Liver (tissue), 9 donors: Measurements from ENCODE around the gene MTHFS. TPM values are rescaled to one million over a fixed set of nuclear protein-coding genes. Genes with fewer than 3 reads are reported as not detected.

Source experiments
- DNase-seq: peaks from one replicate; pipeline ENCODE4 v3.0.0-alpha.2; 2017; ENCODE audit warnings: low spot score
- H3K27ac ChIP-seq, 2 donors: one replicate each; pipeline ENCODE4 v1.7.0; 2013; ENCODE audit warnings: inconsistent platforms in 2 of 2, low read length in 2 of 2, control low read depth in 1 of 2, low read depth in 1 of 2, mild to moderate bottlenecking in 1 of 2
- H3K27me3 ChIP-seq, 4 donors: one replicate each; pipeline versions ENCODE4 v1.6.1 to v1.7.0; 2013; ENCODE audit warnings: low read length in 3 of 4, inconsistent platforms in 1 of 4, mild to moderate bottlenecking in 1 of 4, moderate library complexity in 1 of 4; ENCODE audit not compliant: control insufficient read depth in 4 of 4, insufficient read depth in 4 of 4
- H3K36me3 ChIP-seq, 4 donors: one replicate each; pipeline versions ENCODE4 v1.6.1 to v1.7.0; 2013; ENCODE audit warnings: low read length in 3 of 4, mild to moderate bottlenecking in 3 of 4, low read depth in 1 of 4, moderate library complexity in 1 of 4; ENCODE audit not compliant: control insufficient read depth in 4 of 4, insufficient read depth in 3 of 4
- H3K4me1 ChIP-seq, 4 donors: one replicate each; pipeline versions ENCODE4 v1.6.1 to v1.7.0; 2013; ENCODE audit warnings: low read length in 3 of 4, mild to moderate bottlenecking in 3 of 4, moderate library complexity in 1 of 4; ENCODE audit not compliant: control insufficient read depth in 4 of 4, insufficient read depth in 4 of 4
- H3K4me3 ChIP-seq, 3 donors: one replicate each; pipeline versions ENCODE4 v1.6.1 to v1.7.0; 2013; ENCODE audit warnings: low read length in 3 of 3, control low read depth in 1 of 3, low read depth in 1 of 3, mild to moderate bottlenecking in 1 of 3
- H3K9ac ChIP-seq, 2 donors: one replicate each; pipeline ENCODE4 v1.7.0; 2013; ENCODE audit warnings: low read length in 2 of 2, mild to moderate bottlenecking in 2 of 2, moderate library complexity in 2 of 2, control low read depth in 1 of 2, low read depth in 1 of 2
- H3K9me3 ChIP-seq, 4 donors: one replicate each; pipeline versions ENCODE4 v1.6.1 to v1.7.0; 2013; ENCODE audit warnings: low read length in 3 of 4; ENCODE audit not compliant: control insufficient read depth in 4 of 4
- EGR1 ChIP-seq, 2 donors: IDR thresholded peaks; 2 replicates each; pipeline ENCODE4 v1.6.1; 2016 to 2018; ENCODE audit warnings: antibody characterized with exemption in 2 of 2, low read depth in 2 of 2
- FOXA1 ChIP-seq: IDR thresholded peaks from 2 replicates; pipeline ENCODE4 v1.6.1; 2016; ENCODE audit warnings: antibody characterized with exemption
- FOXA2 ChIP-seq: IDR thresholded peaks from 2 replicates; pipeline ENCODE4 v1.6.1; 2016; ENCODE audit warnings: antibody characterized with exemption
- HNF4A ChIP-seq, 2 donors: conservative IDR thresholded peaks; 2 replicates each; pipeline ENCODE4 v1.6.1; 2016; ENCODE audit warnings: antibody characterized with exemption in 2 of 2, mild to moderate bottlenecking in 2 of 2
- HNF4G ChIP-seq: IDR thresholded peaks from 2 replicates; pipeline ENCODE4 v1.6.1; 2016; ENCODE audit warnings: antibody characterized with exemption
- JUND ChIP-seq, 2 donors: IDR thresholded peaks; 2 replicates each; pipeline ENCODE4 v1.6.1; 2016; ENCODE audit warnings: antibody characterized with exemption in 2 of 2
- NR2F2 ChIP-seq: IDR thresholded peaks from 2 replicates; pipeline ENCODE4 v1.6.1; 2016; ENCODE audit warnings: antibody characterized with exemption
- RAD21 ChIP-seq, 2 donors: IDR thresholded peaks; 2 replicates each; pipeline ENCODE4 v1.6.1; 2016; ENCODE audit warnings: antibody characterized with exemption in 2 of 2, mild to moderate bottlenecking in 2 of 2
- REST ChIP-seq: IDR thresholded peaks from 2 replicates; pipeline ENCODE4 v1.6.1; 2016; ENCODE audit warnings: antibody characterized with exemption, mild to moderate bottlenecking
- RXRA ChIP-seq, 2 donors: IDR thresholded peaks; 2 replicates each; pipeline ENCODE4 v1.6.1; 2017 to 2018; ENCODE audit warnings: antibody characterized with exemption in 2 of 2, mild to moderate bottlenecking in 1 of 2
- SP1 ChIP-seq: IDR thresholded peaks from 2 replicates; pipeline ENCODE4 v1.6.1; 2018; ENCODE audit warnings: antibody characterized with exemption, mild to moderate bottlenecking
- YY1 ChIP-seq: IDR thresholded peaks from 2 replicates; pipeline ENCODE4 v1.6.1; 2016; ENCODE audit warnings: antibody characterized with exemption, mild to moderate bottlenecking
- ZBTB33 ChIP-seq: IDR thresholded peaks from 2 replicates; pipeline ENCODE4 v1.6.1; 2016; ENCODE audit warnings: antibody characterized with exemption
- WGBS: extraction: QIAGEN DNeasy Blood & Tissue Kit; methylation state at CpG from one replicate; pipeline ENCODE4 v1.1.7; 2013; 5-methylcytosine and 5-hydroxymethylcytosine counted together
- polyA plus RNA-seq, 2 donors: library from polyadenylated mRNA; stranded (reverse) in 1 of 2; unstranded in 1 of 2; fragments of 200-250 nt in 1 of 2; fragments of >200 nt in 1 of 2; fragmentation: Nextera tagmentation in 1 of 2; extraction: Ambion mirVana in 1 of 2; gene quantifications; one replicate each; pipeline versions ENCODE4 v1.2.1 to v1.2.3, GENCODE V29; 2013 to 2015
- total RNA-seq, 2 donors: library from RNA; depleted of rRNA; stranded (reverse); fragments of >200 nt; gene quantifications; one replicate each; pipeline ENCODE4 v1.2.3, GENCODE V29; 2014
- TF ChIP-seq, protein P1 (sequence below): IDR thresholded peaks from 2 replicates; pipeline ENCODE4 v1.6.1; 2016; ENCODE audit warnings: antibody characterized with exemption
- TF ChIP-seq, protein P2 (sequence below): fragments of 150-350 bp; IDR thresholded peaks from 2 replicates; pipeline ENCODE4 v1.5.1; 2017; ENCODE audit warnings: improper control_type of control experiment, low read depth, low read length; ENCODE audit not compliant: missing input control
- donor health status: healthy.
- donor health status: healthy.
- donor health status: healthy.
- donor health status: healthy.
- donor health status: healthy.

The MTHFS gene
- total and polyA plus RNA-seq, 4 donors, result 40.9 to 338 (median 157) TPM

DNA sequence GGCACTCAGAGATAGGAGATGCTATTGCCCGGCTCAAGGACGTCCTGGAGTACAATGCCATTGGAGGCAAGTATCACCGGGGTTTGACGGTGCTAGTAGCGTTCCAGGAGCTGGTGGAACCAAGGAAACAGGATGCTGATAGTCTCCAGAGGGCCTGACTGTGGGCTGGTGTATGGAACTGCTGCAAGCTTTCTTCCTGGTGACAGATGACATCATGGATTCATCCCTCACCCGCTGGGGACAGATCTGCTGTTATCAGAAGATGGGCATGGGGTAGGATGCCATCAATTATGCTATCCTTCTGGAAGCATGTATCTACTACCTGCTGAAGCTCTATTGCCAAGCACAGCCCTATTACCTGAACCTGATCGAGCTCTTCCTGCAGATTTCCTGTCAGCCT is 47.8 kb upstream of the MTHFS start:
- DNase-seq, result no peak
- TF ChIP-seq FOXA1 (no peak), HNF4G (no peak), SP1 (no peak), ZBTB33 (no peak), RXRA (IDR thresholded peaks at IDR 0.05) (no peak), NR2F2 (no peak), YY1 (no peak), EGR1 (IDR thresholded peaks at IDR 0.05; ENCODE audit: low read depth in 2 of 2) (no peak), RAD21 (IDR thresholded peaks at IDR 0.05) (no peak)
- TF ChIP-seq, protein P1, sequence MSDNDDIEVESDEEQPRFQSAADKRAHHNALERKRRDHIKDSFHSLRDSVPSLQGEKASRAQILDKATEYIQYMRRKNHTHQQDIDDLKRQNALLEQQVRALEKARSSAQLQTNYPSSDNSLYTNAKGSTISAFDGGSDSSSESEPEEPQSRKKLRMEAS, result no peak
- H3K27ac ChIP-seq, result no peak overlapping the region
- no peak overlapping the region for H3K4me3 ChIP-seq
- 80% methylated on average over 7 of the region's 7 CpGs for WGBS
- H3K27me3 ChIP-seq, result no peaks in the 10 kb centered on the region
- no peaks in the 10 kb centered on the region for H3K9me3 ChIP-seq
- no peaks in the 10 kb centered on the region for H3K36me3 ChIP-seq
- H3K4me1 ChIP-seq, result no peaks in the 10 kb centered on the region
- H3K9ac ChIP-seq, result no peak overlapping the region

DNA sequence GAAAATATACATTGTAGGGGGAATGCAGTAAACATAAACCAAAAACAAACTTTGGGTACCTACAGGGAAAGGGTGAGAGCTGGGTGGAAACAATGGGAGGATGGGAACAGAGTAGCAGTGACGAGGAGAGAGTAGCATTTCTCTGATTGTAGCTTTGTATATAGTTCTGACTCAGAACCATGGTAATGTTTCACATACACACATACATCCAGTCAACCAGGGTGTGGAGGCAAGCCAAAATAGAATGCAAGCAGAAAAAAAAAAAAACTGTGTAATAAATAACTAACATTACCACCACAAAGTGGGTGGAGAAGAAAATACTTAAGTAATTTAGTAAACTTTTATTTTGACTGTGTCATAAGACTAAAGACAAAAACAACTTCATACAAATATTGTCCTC is 47.0 kb upstream of the MTHFS start:
- TF ChIP-seq RAD21 (IDR thresholded peaks at IDR 0.05), result no peak
- TF ChIP-seq HNF4A (conservative IDR thresholded peaks at IDR 0.05), result no peak
- TF ChIP-seq FOXA2, result no peak
- TF ChIP-seq JUND (IDR thresholded peaks at IDR 0.05), result no peak
- no peak for TF ChIP-seq EGR1 (IDR thresholded peaks at IDR 0.05; ENCODE audit: low read depth in 2 of 2)
- TF ChIP-seq NR2F2, result no peak
- no peak for TF ChIP-seq SP1
- TF ChIP-seq, protein P2, sequence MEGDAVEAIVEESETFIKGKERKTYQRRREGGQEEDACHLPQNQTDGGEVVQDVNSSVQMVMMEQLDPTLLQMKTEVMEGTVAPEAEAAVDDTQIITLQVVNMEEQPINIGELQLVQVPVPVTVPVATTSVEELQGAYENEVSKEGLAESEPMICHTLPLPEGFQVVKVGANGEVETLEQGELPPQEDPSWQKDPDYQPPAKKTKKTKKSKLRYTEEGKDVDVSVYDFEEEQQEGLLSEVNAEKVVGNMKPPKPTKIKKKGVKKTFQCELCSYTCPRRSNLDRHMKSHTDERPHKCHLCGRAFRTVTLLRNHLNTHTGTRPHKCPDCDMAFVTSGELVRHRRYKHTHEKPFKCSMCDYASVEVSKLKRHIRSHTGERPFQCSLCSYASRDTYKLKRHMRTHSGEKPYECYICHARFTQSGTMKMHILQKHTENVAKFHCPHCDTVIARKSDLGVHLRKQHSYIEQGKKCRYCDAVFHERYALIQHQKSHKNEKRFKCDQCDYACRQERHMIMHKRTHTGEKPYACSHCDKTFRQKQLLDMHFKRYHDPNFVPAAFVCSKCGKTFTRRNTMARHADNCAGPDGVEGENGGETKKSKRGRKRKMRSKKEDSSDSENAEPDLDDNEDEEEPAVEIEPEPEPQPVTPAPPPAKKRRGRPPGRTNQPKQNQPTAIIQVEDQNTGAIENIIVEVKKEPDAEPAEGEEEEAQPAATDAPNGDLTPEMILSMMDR, result no peak
- no peak for TF ChIP-seq HNF4G
- no peak for TF ChIP-seq YY1
- TF ChIP-seq REST, result no peak
- TF ChIP-seq FOXA1, result no peak
- TF ChIP-seq, protein P1, result no peak
- H3K36me3 ChIP-seq, result no peaks in the 10 kb centered on the region
- H3K4me1 ChIP-seq, result no peaks in the 10 kb centered on the region
- H3K9me3 ChIP-seq, result no peaks in the 10 kb centered on the region
- DNase-seq, result no peak
- H3K27me3 ChIP-seq, result no peaks in the 10 kb centered on the region
- H3K27ac ChIP-seq, result no peak overlapping the region
- WGBS, result 80% methylated on average over 1 of the region's 1 CpG
- H3K9ac ChIP-seq, result no peak overlapping the region
- no peak overlapping the region for H3K4me3 ChIP-seq
